NOMO-1 (cell line): ENCODE results near the gene SRC.

Experiments
- DNase-seq, 2 experiments: peaks; one replicate each; lab custom pipeline; 2025; ENCODE audit not compliant: unreplicated experiment in 2 of 2; lab: John Stamatoyannopoulos, UW

The SRC gene

DNA sequence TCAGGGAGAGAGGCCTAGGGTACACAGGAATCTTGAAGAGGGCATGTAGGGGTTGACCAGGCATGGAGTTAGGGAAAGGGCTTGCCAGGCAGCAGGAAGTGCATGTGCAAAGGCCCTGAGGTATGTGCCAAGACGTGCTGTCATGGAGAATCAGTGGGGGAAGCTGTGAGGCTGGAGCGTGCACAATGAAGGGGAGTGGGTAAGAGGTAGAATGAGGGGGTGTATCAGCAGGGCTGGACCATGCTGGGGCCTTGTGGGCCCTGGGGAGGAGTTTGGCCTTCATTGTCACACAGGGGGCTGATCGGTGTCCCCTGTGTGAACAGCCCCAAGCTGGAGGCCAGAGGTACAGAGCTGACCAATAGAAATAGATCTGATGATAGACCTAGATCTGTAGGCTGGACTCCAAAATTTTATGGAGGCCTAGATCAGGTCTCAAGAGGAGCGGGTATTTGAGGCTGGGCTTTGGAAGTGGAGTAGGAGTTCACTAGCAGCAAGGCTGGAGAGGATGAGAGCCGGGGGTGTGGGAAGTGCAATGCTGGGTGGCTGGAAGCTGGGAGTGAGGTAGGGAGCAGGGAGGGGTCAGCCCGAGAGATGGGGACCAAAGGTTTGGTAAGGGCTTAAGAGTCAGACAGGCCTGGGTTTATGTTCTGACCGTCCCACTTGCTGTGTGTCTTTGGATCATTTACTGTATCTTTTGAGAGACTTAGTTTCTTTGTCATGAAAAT is 3.0 kb downstream of the SRC start:
- no peak for DNase-seq

DNA sequence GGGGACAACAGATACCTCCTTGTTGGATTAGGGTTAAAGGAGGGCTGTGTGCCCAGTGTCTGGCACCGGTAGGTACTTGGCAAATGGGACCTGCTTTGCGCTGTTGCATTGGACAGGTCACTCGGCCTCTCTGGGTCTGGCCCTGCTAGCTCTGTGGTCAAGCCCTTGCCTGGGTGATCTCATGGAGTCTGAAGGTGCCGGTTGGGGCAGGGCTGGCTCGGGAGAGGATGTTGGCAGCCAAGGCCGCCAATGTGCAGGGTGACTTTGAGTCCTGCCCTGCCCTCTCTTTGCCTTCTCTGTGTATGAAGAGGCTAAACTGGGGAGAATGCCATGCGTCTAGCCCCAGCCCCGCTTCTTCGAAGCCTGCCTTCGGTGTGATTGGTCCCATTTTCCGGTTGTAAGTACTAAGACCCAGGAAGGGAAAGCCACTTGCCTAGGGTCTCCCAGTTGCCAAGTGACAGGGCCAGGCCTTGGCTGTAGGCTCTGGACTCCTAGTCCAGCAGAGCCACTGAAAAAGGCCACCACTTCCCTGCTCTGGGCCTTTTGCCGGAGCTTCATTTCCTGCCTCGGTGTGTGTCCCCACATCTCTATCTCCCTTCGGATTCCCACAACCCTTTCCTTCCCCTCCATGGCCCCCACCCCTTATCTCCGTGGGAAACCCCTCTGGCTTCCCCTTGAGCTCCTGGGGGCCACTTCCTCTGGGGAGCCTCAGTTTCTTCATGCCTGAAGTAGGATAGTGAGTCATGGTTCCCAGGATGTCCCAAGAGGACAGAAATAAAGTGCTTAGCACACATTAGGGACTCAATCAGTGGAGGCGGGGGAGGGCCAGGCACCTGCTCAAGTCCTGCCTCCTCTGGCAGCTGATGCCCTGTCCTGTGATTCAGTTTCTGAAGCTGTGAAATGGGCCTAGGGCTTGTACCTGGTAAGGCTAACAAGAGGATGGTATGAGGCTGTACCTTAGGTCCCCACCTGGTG is 3.9 kb downstream of the SRC start:
- DNase-seq = no peak

GRCh38 chr20:37350649-37351574 is 5.0 kb downstream of the SRC start:
- no peak for DNase-seq

DNA sequence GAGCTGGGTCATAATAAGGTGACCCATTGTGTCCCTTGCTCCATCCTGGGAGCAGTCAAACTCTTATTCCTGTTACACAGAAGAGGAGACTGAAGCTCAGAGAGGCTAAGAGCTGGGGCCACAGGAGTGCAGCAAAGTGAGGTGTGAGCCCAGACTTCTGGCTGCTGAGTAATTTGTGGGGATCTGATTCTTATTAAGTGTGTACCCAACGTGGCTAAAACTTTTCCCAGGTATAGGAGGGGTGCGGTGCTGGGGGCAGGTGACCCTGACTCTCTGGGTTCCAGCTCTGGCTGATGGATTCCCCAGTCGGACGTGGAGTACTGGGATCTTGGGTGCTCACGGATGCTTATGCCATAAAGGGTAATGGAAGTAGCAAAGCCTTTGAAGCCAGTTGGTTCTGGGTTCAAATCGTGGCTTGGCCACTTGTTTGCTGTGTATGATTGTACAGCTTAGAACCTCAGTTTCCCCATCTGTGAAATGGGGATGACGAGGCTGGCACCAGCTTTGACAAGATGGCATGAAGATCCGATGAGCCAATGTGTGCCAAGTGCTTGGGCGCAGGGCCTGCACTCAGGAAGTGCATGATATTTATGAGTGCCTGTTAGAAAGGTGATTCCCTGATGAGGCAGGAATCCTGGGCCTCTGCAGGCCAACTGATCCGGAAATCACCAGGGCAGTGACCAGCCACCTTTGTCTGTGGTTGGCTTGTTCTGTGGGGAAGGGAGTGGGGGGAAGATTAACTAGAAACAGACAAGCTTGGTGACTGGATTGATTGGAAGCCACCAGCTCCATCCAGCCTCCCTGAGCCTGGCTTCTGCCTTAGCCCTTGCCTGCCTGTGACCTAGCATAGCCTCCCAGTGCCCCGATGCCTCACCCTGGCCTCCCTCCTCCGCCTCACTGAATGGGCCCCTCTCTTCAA is 6.0 kb downstream of the SRC start:
- DNase-seq = no peak

GRCh38 chr20:37352608-37352980 is 6.7 kb downstream of the SRC start:
- DNase-seq = no peak

- DNase-seq = no peak
These were observed 7.4 kb downstream of the SRC start for GRCh38 chr20:37353285-37353849.

GRCh38 chr20:37354210-37355195 is 8.6 kb downstream of the SRC start:
- no peak for DNase-seq

DNA sequence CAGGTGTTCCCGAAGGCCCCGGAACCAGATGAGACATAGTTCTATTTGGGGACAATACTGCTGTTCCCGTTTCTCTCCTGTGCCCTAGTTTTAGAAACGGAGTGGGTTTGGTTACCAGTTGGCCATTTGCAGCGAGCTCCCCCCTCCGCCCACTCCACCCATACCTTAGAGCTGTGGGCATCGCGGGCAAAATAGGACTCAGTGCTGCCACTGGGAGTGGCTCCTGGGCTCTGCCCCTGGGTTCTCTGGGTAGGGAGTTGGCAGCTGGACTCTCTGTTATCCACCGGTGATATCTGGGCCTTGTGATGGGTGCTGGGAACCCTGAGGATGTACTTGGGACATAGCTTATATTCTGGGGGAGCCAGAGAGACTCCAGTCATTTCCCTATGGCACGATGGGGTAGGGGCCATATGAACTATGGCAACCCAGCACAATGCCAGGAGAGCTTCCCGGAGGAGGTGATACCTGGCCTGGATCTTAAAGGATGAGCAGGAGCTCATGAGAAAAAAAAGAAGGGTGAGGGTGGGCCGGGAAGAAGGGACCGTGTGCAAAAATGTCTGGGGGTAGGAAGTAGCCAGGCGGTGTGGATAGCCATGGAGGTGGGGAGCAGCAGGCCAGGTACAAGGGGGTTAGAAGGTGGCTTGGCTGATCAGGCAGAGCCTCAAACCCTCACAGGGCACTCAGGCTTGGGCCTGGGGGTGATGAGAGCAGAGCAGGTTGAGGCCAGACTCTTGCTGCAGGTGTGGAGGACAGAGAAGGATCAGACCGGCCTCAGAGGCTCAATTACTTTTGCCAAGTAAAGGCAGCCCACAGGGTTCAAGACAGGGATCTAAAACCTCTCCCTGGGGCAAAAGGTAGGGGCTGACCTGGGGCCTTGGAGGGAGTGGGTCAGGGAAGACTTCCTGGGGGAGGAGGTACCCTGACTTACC is 9.6 kb downstream of the SRC start:
- no peak for DNase-seq

DNA sequence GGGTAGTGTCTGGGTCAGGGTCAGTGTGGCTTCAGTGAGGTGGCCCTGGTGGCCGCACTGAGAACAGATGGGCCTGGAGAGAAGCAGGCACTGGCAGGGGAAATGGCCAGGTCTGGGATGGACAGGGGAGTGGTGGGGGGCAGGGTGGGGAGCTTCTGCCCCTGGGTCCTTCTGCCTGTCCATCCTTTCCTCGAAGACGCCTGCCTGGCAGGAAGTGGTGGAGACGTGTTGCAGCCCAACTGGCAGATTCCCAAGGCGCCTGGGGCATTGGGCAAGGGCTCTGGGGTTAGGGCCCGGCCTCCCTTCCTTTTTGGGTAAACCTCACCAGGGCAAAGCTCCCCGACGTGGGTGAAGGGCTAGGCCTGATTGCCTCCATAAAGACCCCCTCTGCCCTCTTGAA is 10.4 kb downstream of the SRC start:
- DNase-seq = peak in 1 of 2 experiments; percentile 20

GRCh38 chr20:37356961-37357371 is 11.0 kb downstream of the SRC start:
- DNase-seq = no peak

GRCh38 chr20:37357481-37358365 is 11.8 kb downstream of the SRC start:
- DNase-seq = peak; percentile 70 to 91

DNA sequence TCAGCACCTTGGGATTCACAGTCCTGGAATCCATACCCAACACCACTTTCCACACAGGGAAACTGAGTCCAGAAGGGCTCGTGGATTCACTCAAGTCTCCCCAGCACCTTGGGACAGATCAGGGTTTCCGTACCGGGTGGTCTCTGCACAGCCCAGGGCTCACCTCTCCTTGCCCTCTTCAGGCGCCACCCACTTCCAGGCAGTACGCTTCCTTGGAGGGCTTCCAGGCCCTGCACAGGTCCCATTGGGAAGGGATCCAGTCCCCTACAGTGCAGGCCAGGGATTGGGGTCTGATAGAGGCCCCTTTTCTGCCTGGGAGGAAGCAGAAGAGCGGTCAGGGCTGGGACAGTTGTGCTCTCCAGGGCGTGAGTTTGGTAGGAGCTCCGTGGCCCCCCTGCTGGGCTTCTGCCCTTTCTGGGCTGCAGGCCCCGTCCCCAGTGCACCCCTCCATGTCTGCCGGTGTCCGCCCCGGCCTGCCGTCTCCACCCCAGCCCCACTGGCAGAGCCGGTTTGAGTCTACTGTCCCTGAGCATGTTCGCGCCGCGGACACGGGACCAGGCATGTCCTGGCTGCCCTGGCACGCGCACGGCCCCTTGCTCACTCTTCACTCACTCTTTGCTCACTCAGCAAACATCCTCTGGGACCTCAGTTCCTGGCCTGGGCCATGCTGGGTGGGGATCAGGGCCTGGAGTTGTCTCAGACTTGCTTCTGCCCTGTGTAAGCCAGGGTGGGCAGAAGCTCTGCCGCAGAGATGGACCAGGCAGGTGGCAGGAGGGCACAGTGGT is 12.6 kb downstream of the SRC start:
- DNase-seq = no peak

- no peak for DNase-seq
These were observed 13.4 kb downstream of the SRC start for GRCh38 chr20:37359331-37359730.

DNA sequence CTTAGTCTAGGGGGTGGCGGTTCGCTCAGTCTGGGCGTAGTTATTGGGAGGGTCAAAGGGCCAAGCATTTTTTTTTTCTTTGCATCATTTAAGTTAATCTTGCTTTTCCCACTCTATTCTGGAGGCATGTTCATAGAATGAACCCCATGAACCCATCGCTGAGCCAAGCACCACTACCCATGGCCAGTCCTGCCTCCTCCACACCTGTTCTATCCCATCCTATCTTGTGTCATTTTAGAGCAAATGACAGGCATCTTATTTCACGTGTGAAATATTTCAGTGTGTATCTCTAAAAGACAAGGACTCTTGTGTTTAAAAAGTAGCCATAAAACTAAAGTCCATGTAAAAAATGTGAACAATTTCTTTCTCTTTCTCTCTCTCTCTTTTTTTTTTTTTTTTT is 13.9 kb downstream of the SRC start:
- no peak for DNase-seq

- DNase-seq = no peak
These were observed 14.6 kb downstream of the SRC start for GRCh38 chr20:37360391-37361115.
